DND-41 (cell line): ENCODE results near the gene ABLIM2.

ENCODE experiments used
- CTCF ChIP-seq: IDR thresholded peaks from 2 replicates; pipeline ENCODE4 v1.5.1; 2012; ENCODE audit warnings: borderline replicate concordance, low read length, moderate library complexity, mild to moderate bottlenecking; ENCODE audit not compliant: poor library complexity, severe bottlenecking; ENCODE audit errors: extremely low read depth
- EZH2 ChIP-seq: IDR thresholded peaks from 3 replicates; pipeline ENCODE4 v1.6.1; 2012; ENCODE audit warnings: borderline replicate concordance, low read depth, mild to moderate bottlenecking, moderate library complexity, low read length, inconsistent platforms; ENCODE audit not compliant: severe bottlenecking

- TF ChIP-seq CTCF, result no peak
- TF ChIP-seq EZH2, result no peak
Observed at GRCh38 chr4:8168832-8169598, 10.4 kb upstream of the ABLIM2 start.
